Measurements from ENCODE around the gene AP3S1.

AP3S1 gene

GRCh38 chr5:115829913-115830312 lies 11.8 kb upstream of the AP3S1 start:
- DNase-seq: no peak

- DNase-seq: peak; percentile 77
These were observed 10.5 kb upstream of the AP3S1 start for GRCh38 chr5:115831163-115831768.

DNA sequence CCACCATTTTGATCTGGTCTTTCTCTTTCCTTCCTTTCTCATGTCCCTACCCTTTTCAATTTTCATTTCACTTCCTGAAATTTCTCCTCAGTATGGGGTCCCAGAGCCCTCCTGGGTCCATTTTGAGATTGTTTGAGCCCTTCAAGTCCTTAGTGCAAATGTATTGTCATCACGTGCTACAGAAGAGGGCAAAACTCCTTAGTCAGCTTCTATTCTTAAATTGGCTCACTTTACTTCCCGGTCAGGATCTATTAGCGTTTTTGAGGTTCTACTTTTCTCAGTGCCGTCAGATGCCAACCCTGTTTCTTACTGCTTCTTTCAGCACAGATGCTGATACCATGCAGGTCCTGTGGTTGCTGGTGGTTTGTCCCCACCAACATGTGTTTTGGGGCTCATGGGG lies 6.3 kb upstream of the AP3S1 start:
- DNase-seq: no peak

DNA sequence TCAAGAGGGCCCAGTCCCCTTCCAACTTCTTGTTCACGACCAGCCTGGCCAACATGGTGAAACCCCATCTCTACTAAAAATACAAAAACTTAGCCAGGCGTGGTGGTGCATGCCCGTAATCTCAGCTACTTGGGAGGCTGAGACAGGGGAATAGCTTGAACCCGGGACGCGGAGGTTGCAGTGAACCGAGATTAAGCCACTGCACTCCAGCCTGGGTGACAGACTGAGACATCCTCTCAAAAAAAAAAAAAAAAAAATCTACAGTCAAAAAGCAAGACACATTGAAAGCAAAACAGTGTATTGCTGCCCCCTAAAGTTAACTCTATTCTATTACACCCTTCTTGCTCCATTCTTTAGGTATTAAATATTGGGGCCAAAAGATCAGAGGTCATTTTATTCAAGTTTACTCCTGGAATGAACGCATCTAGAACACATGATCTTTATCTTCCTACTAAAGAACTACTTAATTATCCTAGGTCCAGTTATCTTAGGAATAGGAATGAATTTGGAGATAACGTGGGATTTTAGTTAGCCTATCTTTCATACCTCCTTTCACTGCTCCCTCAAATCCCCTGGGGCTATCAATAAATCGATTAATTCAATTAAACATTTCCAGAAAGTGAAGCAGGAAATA lies 2.7 kb upstream of the AP3S1 start:
- DNase-seq: peak; percentile 88

DNA sequence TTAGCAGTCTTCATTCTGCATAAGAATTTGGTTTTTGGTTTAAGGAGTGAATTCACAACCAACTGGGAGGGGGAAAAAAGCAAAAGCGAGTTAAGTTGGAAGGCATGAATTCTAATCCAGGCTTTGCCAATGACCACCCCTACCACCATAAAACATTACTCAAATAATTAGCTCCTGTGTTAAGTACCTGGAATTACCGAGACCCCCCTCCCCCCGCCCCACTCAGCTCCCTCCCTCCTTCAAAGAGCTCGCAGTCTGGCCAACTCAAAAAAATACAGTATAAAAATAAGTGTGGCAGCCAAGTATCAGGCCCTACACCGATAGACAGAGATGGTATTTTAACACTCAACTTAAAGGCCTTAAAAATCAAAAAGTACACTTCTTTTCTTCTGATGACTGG lies 862 bp upstream of the AP3S1 start:
- no peak for DNase-seq

GRCh38 chr5:115842089-115842935 lies 577 bp downstream of the AP3S1 start:
- DNase-seq: no peak

GRCh38 chr5:115842952-115843351 lies 1.2 kb downstream of the AP3S1 start:
- DNase-seq: peak; percentile 40

GRCh38 chr5:115843444-115844130 lies 1.9 kb downstream of the AP3S1 start:
- DNase-seq: no peak

GRCh38 chr5:115844321-115844817 lies 2.6 kb downstream of the AP3S1 start:
- DNase-seq: no peak

DNA sequence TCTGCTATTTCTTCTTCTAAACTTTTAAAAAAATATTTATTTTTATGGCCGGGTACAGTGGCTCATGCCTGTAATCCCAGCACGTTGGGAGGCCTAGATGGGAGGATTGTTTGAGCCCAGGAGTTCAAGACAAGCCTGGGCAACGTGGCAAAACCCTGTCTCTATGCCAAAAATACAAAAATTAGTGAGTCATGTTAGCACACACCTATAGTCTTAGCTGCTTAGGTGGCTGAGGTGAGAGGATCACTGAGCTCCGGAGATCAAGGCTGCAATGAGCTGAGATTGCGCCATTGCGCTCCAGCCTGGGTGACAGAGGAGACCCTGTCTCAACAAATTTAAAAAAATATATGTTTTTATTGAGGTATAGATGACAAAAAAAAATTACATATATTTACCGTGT lies 5.6 kb downstream of the AP3S1 start:
- DNase-seq: no peak

GRCh38 chr5:115849258-115849798 lies 7.6 kb downstream of the AP3S1 start:
- DNase-seq: no peak

DNA sequence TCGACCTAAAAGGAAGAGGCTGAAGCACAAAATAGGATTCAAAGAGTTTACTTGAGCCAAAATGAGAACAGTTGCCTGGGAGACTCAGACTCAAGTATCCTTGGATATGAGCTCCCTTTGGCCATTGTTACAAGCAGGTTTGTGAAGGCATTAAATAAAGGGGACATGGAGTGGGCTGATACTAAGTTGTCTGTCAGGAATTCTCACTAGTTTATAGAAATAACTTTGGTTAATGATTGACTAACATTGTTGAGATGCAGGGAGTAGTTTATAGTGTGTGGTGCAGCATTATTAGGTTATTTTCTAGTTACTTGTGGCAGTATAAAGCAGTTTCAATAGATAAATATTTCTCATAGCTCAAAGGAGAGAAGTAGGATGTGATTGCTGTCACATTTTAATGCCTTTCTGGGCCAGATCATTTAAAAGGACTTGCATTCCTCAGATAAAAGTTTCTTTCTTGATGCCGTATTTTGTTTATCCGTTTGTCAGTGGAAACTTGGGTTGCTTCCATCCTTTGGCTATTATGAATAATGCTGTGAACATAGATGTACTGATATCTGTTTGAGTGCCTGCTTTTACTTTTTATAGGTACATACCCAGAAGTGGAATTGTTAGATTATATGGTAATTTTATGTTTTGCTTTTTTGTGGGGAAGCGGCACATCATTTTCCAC lies 9.1 kb downstream of the AP3S1 start:
- DNase-seq: no peak

DNA sequence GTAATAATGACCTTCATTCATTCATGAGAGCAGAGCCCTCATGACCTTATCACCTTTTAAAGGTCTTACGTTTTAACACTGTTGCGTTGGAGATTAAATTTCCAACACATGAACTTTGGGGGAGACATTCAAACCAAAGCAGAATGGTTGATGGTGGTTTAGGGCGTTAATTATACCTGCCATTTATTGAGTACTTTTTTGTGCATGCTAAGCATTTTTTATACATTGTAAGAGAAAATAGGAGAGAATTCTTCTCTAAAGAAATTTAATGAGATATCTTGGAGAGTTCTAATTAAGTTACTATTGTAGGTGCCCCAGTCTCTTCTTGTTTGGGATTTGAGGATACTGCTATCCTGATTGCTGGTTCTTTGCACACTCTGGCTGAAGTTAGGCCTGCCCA lies 12.4 kb downstream of the AP3S1 start:
- DNase-seq: no peak

- DNase-seq: peak; percentile 57
These were observed 14.2 kb downstream of the AP3S1 start for GRCh38 chr5:115855959-115856358.

GRCh38 chr5:115857057-115857479 lies 15.3 kb downstream of the AP3S1 start:
- no peak for DNase-seq

DNA sequence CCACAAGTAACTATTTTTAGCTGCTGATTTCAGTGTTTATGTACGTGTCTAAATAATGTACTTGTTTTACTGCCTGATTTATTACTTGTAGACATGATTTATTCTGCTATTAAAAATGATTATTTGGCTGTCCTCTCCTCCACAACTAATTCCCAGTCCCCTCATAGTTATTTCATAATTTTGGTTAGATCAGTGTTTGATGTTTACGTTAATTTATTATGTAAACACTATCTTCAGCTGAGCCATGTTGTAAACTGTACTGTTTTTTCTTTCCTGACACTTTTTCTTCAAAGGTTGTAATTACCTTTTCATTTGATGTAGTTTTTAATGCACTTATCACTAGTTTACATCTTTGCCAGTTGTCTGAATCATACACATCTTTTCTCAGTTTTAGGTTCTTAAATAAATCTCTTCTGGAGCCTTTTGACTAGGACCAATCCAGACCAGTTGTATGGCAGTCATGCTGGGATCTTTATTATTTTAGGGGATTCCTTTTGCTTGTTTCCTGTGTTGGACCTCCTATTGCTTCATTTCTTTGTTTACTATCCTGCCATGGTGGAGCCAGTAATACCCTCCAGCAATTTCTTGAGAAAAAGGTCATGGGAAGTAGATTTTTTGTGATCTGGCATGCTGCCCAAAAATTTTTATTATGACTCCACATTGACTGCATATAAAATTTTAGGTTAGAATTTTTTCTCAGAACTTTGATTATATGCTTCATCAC lies 16.1 kb downstream of the AP3S1 start:
- DNase-seq: no peak

GRCh38 chr5:115858396-115858795 lies 16.7 kb downstream of the AP3S1 start:
- no peak for DNase-seq

GRCh38 chr5:115859378-115859777 lies 17.6 kb downstream of the AP3S1 start:
- DNase-seq: no peak

- DNase-seq: peak; percentile 42
These were observed 27.6 kb downstream of the AP3S1 start for GRCh38 chr5:115869256-115869795.

GRCh38 chr5:115872447-115872846 lies 30.7 kb downstream of the AP3S1 start:
- DNase-seq: no peak

- no peak for DNase-seq
These were observed 31.7 kb downstream of the AP3S1 start for GRCh38 chr5:115873392-115873791.

Data from hematopoietic multipotent progenitor cell treated with erythropoietin and hydrocortisone succinate and interleukin-3 and kit ligand, for 4 days (in vitro differentiated cells).